AG09319 (cell line): ENCODE measurements around the gene DOCK3.
"Not testable (repeated sequence)": the region's sequence is repeated elsewhere in the genome, so short reads cannot be mapped to it uniquely, and the experiment has no call there.

ENCODE experiments used
- DNase-seq: peaks from one replicate; pipeline ENCODE4 v3.0.0-alpha.2; 2010; ENCODE audit warnings: low read depth; ENCODE audit errors: extremely low read depth
- CTCF ChIP-seq: IDR thresholded peaks from 2 replicates; pipeline ENCODE4 v1.5.1; 2011; ENCODE audit warnings: low read depth, mild to moderate bottlenecking, inconsistent platforms, low read length, moderate library complexity

The DOCK3 gene

GRCh38 chr3:51099794-51100535 lies 425.2 kb downstream of the DOCK3 start:
- peak; percentile 85 for TF ChIP-seq CTCF
- peak; percentile 10 for DNase-seq

- DNase-seq = no peak
- TF ChIP-seq CTCF = no peak
These were observed 425.8 kb downstream of the DOCK3 start for GRCh38 chr3:51100536-51100851.

- no peak for DNase-seq
- no peak for TF ChIP-seq CTCF
These were observed 427.7 kb downstream of the DOCK3 start for GRCh38 chr3:51102396-51102795.

- TF ChIP-seq CTCF = no peak
- DNase-seq = no peak
These were observed 431.6 kb downstream of the DOCK3 start for GRCh38 chr3:51106242-51106876.

GRCh38 chr3:51110586-51110985 lies 435.9 kb downstream of the DOCK3 start:
- DNase-seq = no peak
- no peak for TF ChIP-seq CTCF

GRCh38 chr3:51122944-51123343 lies 448.2 kb downstream of the DOCK3 start:
- TF ChIP-seq CTCF = no peak
- DNase-seq = no peak

- TF ChIP-seq CTCF = no peak
- no peak for DNase-seq
These were observed 448.8 kb downstream of the DOCK3 start for GRCh38 chr3:51123531-51123930.

GRCh38 chr3:51131607-51132006 lies 456.9 kb downstream of the DOCK3 start:
- not testable (repeated sequence) for DNase-seq
